GM23248 (cell line): Measurements from ENCODE around the gene ERBB4. TPM values are rescaled to one million over a fixed set of nuclear protein-coding genes. Genes with fewer than 3 reads are reported as not detected.

ENCODE experiments used
- DNase-seq: peaks from one replicate; pipeline ENCODE4 v3.0.0-alpha.2; 2015
- H2AFZ ChIP-seq: fragments of 200-600 bp; sonication (generic); 2 replicates; pipeline ENCODE4 v1.6.1; 2016; ENCODE audit warnings: antibody characterized with exemption
- H3F3A ChIP-seq: fragments of 200-600 bp; sonication (generic); 2 replicates; pipeline ENCODE4 v1.6.1; 2016; ENCODE audit warnings: mild to moderate bottlenecking, antibody characterized with exemption, mixed run types; ENCODE audit not compliant: insufficient read depth
- H3K27ac ChIP-seq: fragments of 200-600 bp; sonication (generic); 2 replicates; pipeline ENCODE4 v1.5.1; 2016; ENCODE audit warnings: mild to moderate bottlenecking
- H3K27me3 ChIP-seq: fragments of 200-600 bp; sonication (generic); replicated peaks from 2 replicates; pipeline ENCODE4 v1.6.1; 2016; ENCODE audit warnings: mild to moderate bottlenecking; ENCODE audit not compliant: insufficient read depth
- H3K36me3 ChIP-seq: fragments of 200-600 bp; sonication (generic); 2 replicates; pipeline ENCODE4 v1.6.1; 2016; ENCODE audit warnings: low read depth, mild to moderate bottlenecking
- H3K4me1 ChIP-seq: fragments of 200-600 bp; sonication (generic); 2 replicates; pipeline ENCODE4 v1.6.1; 2016; ENCODE audit warnings: mild to moderate bottlenecking; ENCODE audit not compliant: insufficient read depth
- H3K4me2 ChIP-seq: fragments of 200-600 bp; sonication (generic); one replicate; pipeline ENCODE4 v1.6.1; 2016; ENCODE audit warnings: mild to moderate bottlenecking; ENCODE audit not compliant: unreplicated experiment
- H3K4me3 ChIP-seq: fragments of 200-600 bp; sonication (generic); 2 replicates; pipeline ENCODE4 v1.5.1; 2016; ENCODE audit warnings: mild to moderate bottlenecking
- H3K79me2 ChIP-seq: fragments of 200-600 bp; sonication (generic); 2 replicates; pipeline ENCODE4 v1.6.1; 2016; ENCODE audit warnings: mild to moderate bottlenecking; ENCODE audit not compliant: insufficient read depth
- H3K9ac ChIP-seq: fragments of 200-600 bp; sonication (generic); 2 replicates; pipeline ENCODE4 v1.6.1; 2016; ENCODE audit warnings: mild to moderate bottlenecking
- H3K9me2 ChIP-seq: fragments of 200-600 bp; sonication (generic); 2 replicates; pipeline ENCODE4 v1.6.1; 2016; ENCODE audit warnings: mixed run types, mild to moderate bottlenecking, moderate library complexity; ENCODE audit not compliant: insufficient read depth
- H3K9me3 ChIP-seq: fragments of 200-600 bp; sonication (generic); one replicate; pipeline ENCODE4 v1.6.1; 2017; ENCODE audit warnings: low read depth
- H4K20me1 ChIP-seq: fragments of 200-600 bp; sonication (generic); 2 replicates; pipeline ENCODE4 v1.6.0; 2016; ENCODE audit not compliant: insufficient read depth
- EZH2 ChIP-seq: fragments of 200-600 bp; sonication (generic); IDR thresholded peaks from 2 replicates; pipeline ENCODE4 v1.6.1; 2018; ENCODE audit warnings: antibody characterized with exemption, mild to moderate bottlenecking; ENCODE audit not compliant: insufficient read depth, poor library complexity, severe bottlenecking
- EZH2phosphoT487 ChIP-seq: fragments of 200-600 bp; sonication (generic); IDR thresholded peaks from 2 replicates; pipeline ENCODE4 v1.6.1; 2018; ENCODE audit warnings: antibody characterized with exemption, moderate library complexity, mild to moderate bottlenecking, low read depth; ENCODE audit not compliant: insufficient read depth
- WGBS, 2 experiments: methylation state at CpG; one replicate each; pipeline ENCODE4 v1.1.6; 2015 to 2017; ENCODE audit warnings: low lambda C conversion rate in 2 of 2, low coverage in 1 of 2; ENCODE audit errors: missing lambda C conversion rate in 2 of 2; 5-methylcytosine and 5-hydroxymethylcytosine counted together
- in situ Hi-C: fragments of 300-500 bp; cut with MboI; formaldehyde crosslinking; loops from 2 replicates; pipeline ENCODE4 v1.15.0; 2020
- polyA plus RNA-seq: library from polyadenylated mRNA; unstranded; fragments of >200 nt; fragmentation: Nextera tagmentation; extraction: Ambion mirVana; gene quantifications from 2 replicates; pipeline ENCODE4 v1.2.1, GENCODE V29; 2016
- total RNA-seq: library from RNA; depleted of rRNA; stranded (reverse); fragments of >200 nt; shearing (Covaris generic); gene quantifications from 2 replicates; pipeline ENCODE4 v1.2.3, GENCODE V29; 2014

ERBB4 gene
- total and polyA plus RNA-seq, 2 experiments from 2014 or later = not detected

DNA sequence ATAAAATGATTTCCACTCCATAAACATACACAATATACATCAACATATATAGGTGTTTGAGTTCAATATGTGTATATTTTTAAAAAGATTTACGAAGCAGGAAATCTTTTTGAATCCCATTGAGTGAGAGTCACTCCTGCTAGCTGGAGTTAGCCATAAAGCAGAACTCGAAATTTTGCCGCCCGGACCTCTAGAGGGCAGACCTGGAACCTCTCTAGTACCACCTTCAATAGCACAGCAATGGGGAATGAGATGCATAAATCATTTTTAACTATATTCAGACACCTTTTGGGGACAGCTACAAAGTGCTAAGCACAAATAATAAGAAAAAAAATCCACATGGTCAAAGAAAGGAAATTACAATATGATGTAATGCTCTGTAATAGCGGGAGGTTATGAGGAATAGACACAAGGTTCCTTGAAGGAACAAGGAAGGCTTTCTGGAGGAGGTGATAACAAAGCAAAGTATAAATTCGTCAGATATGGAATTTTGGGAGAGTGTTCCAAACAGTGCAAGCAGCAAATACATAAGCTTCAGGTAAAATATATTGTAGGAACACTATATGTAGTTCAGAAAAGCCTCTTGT lies 533.4 kb downstream of the ERBB4 start:
- no peaks in the 10 kb centered on the region for H3K79me2 ChIP-seq
- no peaks in the 10 kb centered on the region for H3K9me2 ChIP-seq
- WGBS, 2 experiments = 13 to 14% methylated on average over 6 of the region's 6 CpGs
- in situ Hi-C loops = no loop called here
- no peak overlapping the region for H2AFZ ChIP-seq
- no peak overlapping the region for H3K4me2 ChIP-seq
- H3F3A ChIP-seq = no peaks in the 10 kb centered on the region
- TF ChIP-seq EZH2 = no peak
- no peak for TF ChIP-seq EZH2phosphoT487
- no peaks in the 10 kb centered on the region for H3K9me3 ChIP-seq
- H3K27ac ChIP-seq = no peak overlapping the region
- H4K20me1 ChIP-seq = no peaks in the 10 kb centered on the region
- H3K4me1 ChIP-seq = no peaks in the 10 kb centered on the region
- no peak overlapping the region for H3K4me3 ChIP-seq
- H3K9ac ChIP-seq = no peak overlapping the region
- H3K36me3 ChIP-seq = no peaks in the 10 kb centered on the region
- peak; percentile 51 for DNase-seq
- H3K27me3 ChIP-seq = no peaks in the 10 kb centered on the region

GRCh38 chr2:212001325-212001724 lies 537.3 kb downstream of the ERBB4 start:
- 0 to 13% methylated on average over 1 of the region's 1 CpG for WGBS, 2 experiments
- Histone ChIP-seq H3K9me2 (no peaks in the 10 kb centered on the region), H3K4me3 (no peak overlapping the region), H3K9ac (no peak overlapping the region), H3K36me3 (no peaks in the 10 kb centered on the region), H3K27ac (no peak overlapping the region), H3K9me3 (no peaks in the 10 kb centered on the region), H3K27me3 (no peaks in the 10 kb centered on the region), H3K4me2 (no peak overlapping the region), H3K4me1 (no peaks in the 10 kb centered on the region), H2AFZ (no peak overlapping the region), H4K20me1 (no peaks in the 10 kb centered on the region), H3F3A (no peaks in the 10 kb centered on the region), H3K79me2 (no peaks in the 10 kb centered on the region)
- DNase-seq = no peak
- TF ChIP-seq EZH2 = no peak
- no peak for TF ChIP-seq EZH2phosphoT487
- in situ Hi-C loops = no loop called here

DNA sequence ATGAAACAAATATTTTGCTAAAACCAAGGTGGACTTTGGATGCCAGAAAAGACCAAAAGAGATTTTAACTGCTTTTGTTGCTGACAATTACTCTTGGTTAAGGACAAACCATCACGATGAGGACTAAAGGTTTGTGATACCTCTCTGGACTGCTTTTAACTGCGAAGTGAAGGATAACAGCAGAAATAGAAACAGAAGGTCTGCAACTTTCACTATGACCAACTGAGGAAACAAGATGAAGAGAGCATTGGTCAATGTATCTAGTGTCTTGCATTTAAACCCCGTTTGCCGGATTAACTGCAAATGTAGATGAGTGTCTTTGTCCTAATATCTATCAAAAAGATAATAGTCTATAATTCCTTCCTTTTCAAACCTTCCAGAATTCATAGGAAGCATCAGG lies 541.7 kb downstream of the ERBB4 start:
- Histone ChIP-seq H3K9me3 (no peaks in the 10 kb centered on the region), H3K4me1 (no peaks in the 10 kb centered on the region), H3K79me2 (no peaks in the 10 kb centered on the region), H2AFZ (no peak overlapping the region), H3K36me3 (no peaks in the 10 kb centered on the region), H3K27ac (no peak overlapping the region), H3K9ac (no peak overlapping the region), H4K20me1 (no peaks in the 10 kb centered on the region), H3K9me2 (no peaks in the 10 kb centered on the region), H3K4me3 (no peak overlapping the region), H3K27me3 (no peaks in the 10 kb centered on the region), H3K4me2 (no peak overlapping the region), H3F3A (no peaks in the 10 kb centered on the region)
- WGBS, 2 experiments = 35 to 43% methylated on average over 4 of the region's 4 CpGs
- in situ Hi-C loops = no loop called here
- DNase-seq = no peak
- TF ChIP-seq EZH2phosphoT487 (no peak), EZH2 (no peak)

- Histone ChIP-seq H2AFZ (no peak overlapping the region), H3K4me1 (no peaks in the 10 kb centered on the region), H3F3A (no peaks in the 10 kb centered on the region), H3K36me3 (no peaks in the 10 kb centered on the region), H3K9me3 (no peaks in the 10 kb centered on the region), H3K27me3 (no peaks in the 10 kb centered on the region), H3K27ac (no peak overlapping the region), H3K4me3 (no peak overlapping the region), H3K9me2 (no peaks in the 10 kb centered on the region), H3K4me2 (no peak overlapping the region), H3K79me2 (no peaks in the 10 kb centered on the region), H3K9ac (no peak overlapping the region), H4K20me1 (no peaks in the 10 kb centered on the region)
- 25 to 29% methylated on average over 2 of the region's 2 CpGs for WGBS, 2 experiments
- DNase-seq = no peak
- no peak for TF ChIP-seq EZH2
- TF ChIP-seq EZH2phosphoT487 = no peak
- in situ Hi-C loops = no loop called here
Observed at GRCh38 chr2:211994806-211995205, 543.8 kb downstream of the ERBB4 start.

GRCh38 chr2:211990335-211990734 lies 548.3 kb downstream of the ERBB4 start:
- Histone ChIP-seq H3K4me1 (no peaks in the 10 kb centered on the region), H2AFZ (no peak overlapping the region), H3K27me3 (no peaks in the 10 kb centered on the region), H3K4me2 (no peak overlapping the region), H3K27ac (no peak overlapping the region), H3F3A (no peaks in the 10 kb centered on the region), H3K9me2 (no peaks in the 10 kb centered on the region), H3K36me3 (no peaks in the 10 kb centered on the region), H3K4me3 (no peak overlapping the region), H3K79me2 (no peaks in the 10 kb centered on the region), H3K9me3 (no peaks in the 10 kb centered on the region), H3K9ac (no peak overlapping the region), H4K20me1 (no peaks in the 10 kb centered on the region)
- in situ Hi-C loops = no loop called here
- TF ChIP-seq EZH2phosphoT487 = no peak
- TF ChIP-seq EZH2 = no peak
- no peak for DNase-seq
- 7 to 17% methylated on average over 1 of the region's 1 CpG for WGBS, 2 experiments
